Activated T-cell treated with anti-CD3 and anti-CD28 coated beads, Interleukin-2, amount 50 U/mL, for 72 hours (primary cell): ENCODE measurements around the gene GSC. TPM values are rescaled to one million over a fixed set of nuclear protein-coding genes. Genes with fewer than 3 reads are reported as not detected.

ENCODE experiments used
- ATAC-seq, 2 donors: fragments of 150-1000 bp; cut with Tn5 transposase; replicated peaks in 1 of 2; 2 replicates each; pipeline ENCODE4 v1.10.0; 2021; ENCODE audit warnings: moderate library complexity in 2 of 2, mild to moderate bottlenecking in 1 of 2
- DNase-seq, 2 donors: peaks; one replicate each; pipeline ENCODE4 v3.0.0; 2021 to 2022; ENCODE audit warnings: mixed read lengths in 1 of 2
- H3K27ac Mint-ChIP-seq: one replicate; pipeline ENCODE4 v1.8.0; 2022; ENCODE audit warnings: mild to moderate bottlenecking, moderate library complexity, mixed read lengths
- H3K27me3 Mint-ChIP-seq: one replicate; pipeline ENCODE4 v1.8.0; 2022; ENCODE audit warnings: low read depth, mixed read lengths
- H3K36me3 Mint-ChIP-seq, 2 donors: one replicate each; pipeline ENCODE4 v1.8.0; 2022; ENCODE audit warnings: mixed read lengths in 2 of 2, mild to moderate bottlenecking in 1 of 2; ENCODE audit not compliant: insufficient read depth in 2 of 2
- H3K4me1 Mint-ChIP-seq: one replicate; pipeline ENCODE4 v1.8.0; 2022; ENCODE audit warnings: low read depth, mixed read lengths
- H3K4me3 Mint-ChIP-seq, 2 donors: one replicate each; pipeline ENCODE4 v1.8.0; 2022; ENCODE audit warnings: mild to moderate bottlenecking in 2 of 2, mixed read lengths in 2 of 2, moderate library complexity in 2 of 2
- H3K9me3 Mint-ChIP-seq, 2 donors: one replicate each; pipeline ENCODE4 v1.8.0; 2022; ENCODE audit warnings: mixed read lengths in 2 of 2
- total RNA-seq, 2 donors: library from RNA; stranded (reverse); gene quantifications; one replicate each; pipeline ENCODE4 v1.2.3, GENCODE V29; 2022

Gene GSC
- total RNA-seq, 2 donors from 2014 or later, result 0.19 TPM; not detected in 1

- Mint-ChIP-seq H3K4me1 (peaks cover 8% of the 10 kb centered on the region), H3K27ac (no peak overlapping the region), H3K36me3 (no peaks in the 10 kb centered on the region), H3K4me3 (no peak overlapping the region), H3K27me3 (peaks cover 41% of the 10 kb centered on the region), H3K9me3 (no peaks in the 10 kb centered on the region)
- no peak for ATAC-seq
- no peak for DNase-seq
These were observed 9.8 kb upstream of the GSC start for GRCh38 chr14:94779713-94780112.

GRCh38 chr14:94775871-94776210 is 5.9 kb upstream of the GSC start:
- H3K36me3 Mint-ChIP-seq, result peaks cover 0 to 2% of the 10 kb centered on the region in 2 donors
- peak overlapping the region; percentile 28 to 75 for H3K4me3 Mint-ChIP-seq
- H3K27me3 Mint-ChIP-seq, result peaks cover 79% of the 10 kb centered on the region
- H3K27ac Mint-ChIP-seq, result peak overlapping the region; percentile 79
- DNase-seq (no peak), ATAC-seq (no peak)
- peaks cover 17% of the 10 kb centered on the region for H3K4me1 Mint-ChIP-seq
- H3K9me3 Mint-ChIP-seq, result no peaks in the 10 kb centered on the region

- peaks cover 85% of the 10 kb centered on the region for H3K27me3 Mint-ChIP-seq
- H3K9me3 Mint-ChIP-seq, result no peaks in the 10 kb centered on the region
- peaks cover 0 to 2% of the 10 kb centered on the region in 2 donors for H3K36me3 Mint-ChIP-seq
- H3K27ac Mint-ChIP-seq, result peak overlapping the region; percentile 79
- DNase-seq (peak in 1 of 2 donors; percentile 2), ATAC-seq (no peak)
- H3K4me1 Mint-ChIP-seq, result peaks cover 22% of the 10 kb centered on the region
- peak overlapping the region; percentile 28 to 75 for H3K4me3 Mint-ChIP-seq
These were observed 5.4 kb upstream of the GSC start for GRCh38 chr14:94775091-94775870.

- Mint-ChIP-seq H3K9me3 (no peaks in the 10 kb centered on the region), H3K27me3 (peaks cover 84% of the 10 kb centered on the region), H3K27ac (peak overlapping the region; percentile 84), H3K4me1 (peaks cover 22% of the 10 kb centered on the region), H3K4me3 (peak overlapping the region in 1 of 2 donors; percentile 21), H3K36me3 (peaks cover 0 to 2% of the 10 kb centered on the region in 2 donors)
- ATAC-seq (no peak), DNase-seq (no peak)
These were observed 4.6 kb upstream of the GSC start for GRCh38 chr14:94774344-94775090.

GRCh38 chr14:94773655-94774343 is 3.9 kb upstream of the GSC start:
- no peaks in the 10 kb centered on the region for H3K9me3 Mint-ChIP-seq
- DNase-seq (no peak), ATAC-seq (no peak)
- peaks cover 0 to 3% of the 10 kb centered on the region in 2 donors for H3K36me3 Mint-ChIP-seq
- peak overlapping the region in 1 of 2 donors; percentile 42 for H3K4me3 Mint-ChIP-seq
- H3K27me3 Mint-ChIP-seq, result peaks cover 84% of the 10 kb centered on the region
- peak overlapping the region; percentile 84 for H3K27ac Mint-ChIP-seq
- H3K4me1 Mint-ChIP-seq, result peaks cover 22% of the 10 kb centered on the region

GRCh38 chr14:94773061-94773648 is 3.2 kb upstream of the GSC start:
- ATAC-seq, result no peak
- Mint-ChIP-seq H3K4me1 (peaks cover 27% of the 10 kb centered on the region), H3K9me3 (no peaks in the 10 kb centered on the region), H3K27me3 (peaks cover 90% of the 10 kb centered on the region), H3K36me3 (peaks cover 0 to 4% of the 10 kb centered on the region in 2 donors), H3K4me3 (peak overlapping the region in 1 of 2 donors; percentile 32), H3K27ac (peak overlapping the region; percentile 84)
- peak in 1 of 2 donors; percentile 14 for DNase-seq

GRCh38 chr14:94772548-94772947 is 2.6 kb upstream of the GSC start:
- DNase-seq (no peak), ATAC-seq (no peak)
- Mint-ChIP-seq H3K36me3 (peaks cover 0 to 4% of the 10 kb centered on the region in 2 donors), H3K9me3 (no peaks in the 10 kb centered on the region), H3K27me3 (peaks cover 91% of the 10 kb centered on the region), H3K4me1 (peaks cover 27% of the 10 kb centered on the region), H3K27ac (peak overlapping the region; percentile 22), H3K4me3 (no peak overlapping the region)

- ATAC-seq, result no peak
- Mint-ChIP-seq H3K9me3 (no peaks in the 10 kb centered on the region), H3K36me3 (peaks cover 0 to 4% of the 10 kb centered on the region in 2 donors), H3K4me3 (peak overlapping the region in 1 of 2 donors; percentile 10), H3K27me3 (peaks cover 91% of the 10 kb centered on the region), H3K4me1 (peaks cover 27% of the 10 kb centered on the region), H3K27ac (peak overlapping the region; percentile 22)
- DNase-seq, result no peak
These were observed 2.1 kb upstream of the GSC start for GRCh38 chr14:94771906-94772490.

GRCh38 chr14:94771158-94771905 is 1.4 kb upstream of the GSC start:
- ATAC-seq, result no peak
- Mint-ChIP-seq H3K4me1 (peaks cover 27% of the 10 kb centered on the region), H3K4me3 (peak overlapping the region; percentile 54 to 81), H3K36me3 (peaks cover 0 to 4% of the 10 kb centered on the region in 2 donors), H3K27me3 (peaks cover 91% of the 10 kb centered on the region), H3K27ac (peak overlapping the region; percentile 88), H3K9me3 (no peaks in the 10 kb centered on the region)
- peak in 1 of 2 donors; percentile 5 for DNase-seq

- Mint-ChIP-seq H3K27me3 (peaks cover 89% of the 10 kb centered on the region), H3K36me3 (peaks cover 0 to 4% of the 10 kb centered on the region in 2 donors), H3K27ac (peak overlapping the region; percentile 88), H3K4me1 (peaks cover 26% of the 10 kb centered on the region), H3K4me3 (peak overlapping the region; percentile 54 to 81), H3K9me3 (no peaks in the 10 kb centered on the region)
- ATAC-seq (no peak), DNase-seq (no peak)
These were observed 873 bp upstream of the GSC start for GRCh38 chr14:94770815-94771157.

GRCh38 chr14:94770251-94770749 is 387 bp upstream of the GSC start:
- H3K27ac Mint-ChIP-seq, result peak overlapping the region; percentile 88
- H3K27me3 Mint-ChIP-seq, result peaks cover 89% of the 10 kb centered on the region
- no peak for ATAC-seq

More at GRCh38 chr14:94770251-94770749, 387 bp upstream of the GSC start:
- H3K9me3 Mint-ChIP-seq, result no peaks in the 10 kb centered on the region
- H3K36me3 Mint-ChIP-seq, result peaks cover 0 to 4% of the 10 kb centered on the region in 2 donors
- H3K4me1 Mint-ChIP-seq, result peaks cover 21% of the 10 kb centered on the region
- H3K4me3 Mint-ChIP-seq, result peak overlapping the region; percentile 54 to 81
- DNase-seq, result peak in 1 of 2 donors; percentile 2
